ENCODE results near the gene SDK1. TPM values are rescaled to one million over a fixed set of nuclear protein-coding genes. Genes with fewer than 3 reads are reported as not detected.

Gene SDK1
- total RNA-seq, 4 donors from 2014 or later: 7.5 to 35.0 (median 10.2) TPM

DNA sequence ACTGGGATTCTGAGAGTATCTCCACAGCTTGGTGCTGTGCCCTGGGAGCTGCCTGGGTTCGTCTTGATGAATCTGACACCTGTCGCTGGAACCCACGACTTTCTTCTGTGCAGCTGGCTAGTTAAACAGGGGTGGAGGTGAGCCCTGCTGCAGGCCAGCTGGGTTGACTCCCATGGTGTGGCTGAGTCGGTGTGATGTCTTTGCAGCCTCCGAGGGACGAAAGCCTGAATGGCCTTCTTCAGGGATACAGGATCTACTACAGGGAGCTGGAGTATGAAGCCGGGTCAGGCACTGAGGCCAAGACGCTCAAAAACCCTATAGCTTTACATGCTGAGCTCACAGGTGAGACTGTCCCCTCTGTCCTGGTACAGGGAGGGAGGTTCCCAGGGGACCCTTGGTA is 873.0 kb downstream of the SDK1 start:
- TF ChIP-seq, protein P1, sequence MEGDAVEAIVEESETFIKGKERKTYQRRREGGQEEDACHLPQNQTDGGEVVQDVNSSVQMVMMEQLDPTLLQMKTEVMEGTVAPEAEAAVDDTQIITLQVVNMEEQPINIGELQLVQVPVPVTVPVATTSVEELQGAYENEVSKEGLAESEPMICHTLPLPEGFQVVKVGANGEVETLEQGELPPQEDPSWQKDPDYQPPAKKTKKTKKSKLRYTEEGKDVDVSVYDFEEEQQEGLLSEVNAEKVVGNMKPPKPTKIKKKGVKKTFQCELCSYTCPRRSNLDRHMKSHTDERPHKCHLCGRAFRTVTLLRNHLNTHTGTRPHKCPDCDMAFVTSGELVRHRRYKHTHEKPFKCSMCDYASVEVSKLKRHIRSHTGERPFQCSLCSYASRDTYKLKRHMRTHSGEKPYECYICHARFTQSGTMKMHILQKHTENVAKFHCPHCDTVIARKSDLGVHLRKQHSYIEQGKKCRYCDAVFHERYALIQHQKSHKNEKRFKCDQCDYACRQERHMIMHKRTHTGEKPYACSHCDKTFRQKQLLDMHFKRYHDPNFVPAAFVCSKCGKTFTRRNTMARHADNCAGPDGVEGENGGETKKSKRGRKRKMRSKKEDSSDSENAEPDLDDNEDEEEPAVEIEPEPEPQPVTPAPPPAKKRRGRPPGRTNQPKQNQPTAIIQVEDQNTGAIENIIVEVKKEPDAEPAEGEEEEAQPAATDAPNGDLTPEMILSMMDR (IDR thresholded peaks at IDR 0.05; ENCODE audit: low read depth): no peak

DNA sequence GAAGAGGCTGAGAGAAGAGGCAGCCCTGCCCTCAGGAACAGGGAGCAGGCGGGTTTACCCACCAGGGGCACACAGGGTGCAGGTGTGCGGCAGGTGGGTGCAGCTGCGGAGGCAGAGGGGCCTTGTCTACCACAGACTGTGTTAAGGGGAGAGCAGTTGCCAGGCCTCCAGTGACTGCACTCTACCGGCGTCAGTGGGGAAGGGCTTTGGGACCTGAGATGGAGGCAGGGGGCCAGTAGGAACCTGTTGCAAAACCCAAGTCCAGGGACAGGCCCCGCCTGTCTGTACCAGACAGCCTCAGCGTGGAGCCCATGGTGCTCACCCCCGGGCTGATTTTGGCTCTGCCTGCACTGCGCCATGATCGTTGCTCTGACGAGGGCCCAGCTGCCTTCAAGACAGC is 873.4 kb downstream of the SDK1 start:
- TF ChIP-seq, protein P1 (IDR thresholded peaks at IDR 0.05; ENCODE audit: low read depth): no peak

DNA sequence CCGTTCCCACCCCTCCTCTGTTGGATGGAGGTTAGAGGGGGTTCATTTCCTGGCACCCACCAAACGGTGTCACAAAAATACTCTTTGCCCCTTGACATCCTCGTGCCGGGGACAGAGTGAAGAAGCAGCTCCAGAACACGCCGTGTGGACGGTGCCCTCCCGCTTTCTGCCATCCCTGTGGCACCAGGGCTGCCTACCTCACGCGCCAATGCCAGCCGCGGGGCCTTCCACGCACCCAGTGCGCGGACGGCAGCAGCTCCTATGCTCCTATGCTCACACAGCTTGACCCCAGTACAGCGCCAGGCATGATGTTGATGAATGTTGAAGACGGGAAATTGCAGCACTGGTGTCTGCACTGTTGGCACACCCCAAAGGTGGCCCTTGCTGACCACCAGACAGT is 873.8 kb downstream of the SDK1 start:
- TF ChIP-seq, protein P1 (IDR thresholded peaks at IDR 0.05; ENCODE audit: low read depth): no peak

DNA sequence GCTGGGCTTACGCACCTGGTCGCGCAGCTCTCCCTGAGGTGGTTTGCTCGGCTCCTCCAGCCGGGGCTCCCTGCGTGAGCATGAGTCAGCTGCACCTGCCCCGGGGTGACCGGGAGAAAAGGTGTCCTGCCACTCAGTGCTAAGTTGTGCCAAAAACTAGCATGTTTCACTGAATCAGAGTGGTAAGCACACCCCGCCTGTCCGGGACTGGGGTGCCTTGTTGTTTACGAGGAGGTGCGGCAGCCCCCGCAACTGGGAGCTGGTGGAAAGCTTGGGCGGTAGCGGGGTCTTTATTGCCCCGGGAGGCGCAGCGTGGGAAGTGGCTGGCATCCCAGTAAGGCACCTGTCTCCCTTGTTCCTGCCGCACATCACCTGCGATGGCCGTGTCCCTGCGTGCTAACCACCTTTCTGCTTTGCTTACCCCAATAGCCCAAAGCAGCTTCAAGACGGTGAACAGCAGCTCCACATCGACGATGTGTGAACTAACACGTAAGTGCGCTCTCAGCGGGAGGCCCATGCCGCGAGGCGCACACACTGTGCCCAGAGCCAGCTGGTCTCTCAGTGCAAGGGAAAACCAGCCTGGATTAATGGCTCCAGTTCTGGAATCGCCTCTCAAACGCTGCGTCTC is 874.4 kb downstream of the SDK1 start:
- TF ChIP-seq, protein P1 (IDR thresholded peaks at IDR 0.05; ENCODE audit: low read depth): no peak

DNA sequence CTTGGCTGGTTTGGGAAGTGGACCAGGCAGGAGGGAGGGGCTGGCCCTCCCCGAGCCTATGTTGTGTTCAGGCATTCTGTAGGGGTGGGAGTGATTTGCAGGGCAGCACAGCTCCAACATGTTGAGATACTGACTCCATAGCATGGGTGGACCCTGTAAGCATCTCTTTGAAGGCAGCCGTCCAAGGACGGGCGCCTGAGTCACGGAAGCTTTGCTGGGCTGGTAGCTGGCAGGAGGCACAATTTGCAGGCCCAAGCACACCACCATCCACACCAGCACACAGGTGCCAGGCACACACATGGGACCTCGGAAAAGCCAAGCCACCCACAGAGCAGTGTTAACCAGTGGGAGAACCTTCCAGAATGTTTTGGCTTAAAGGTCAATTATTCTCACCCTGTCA is 875.9 kb downstream of the SDK1 start:
- TF ChIP-seq, protein P1 (IDR thresholded peaks at IDR 0.05; ENCODE audit: low read depth): no peak

DNA sequence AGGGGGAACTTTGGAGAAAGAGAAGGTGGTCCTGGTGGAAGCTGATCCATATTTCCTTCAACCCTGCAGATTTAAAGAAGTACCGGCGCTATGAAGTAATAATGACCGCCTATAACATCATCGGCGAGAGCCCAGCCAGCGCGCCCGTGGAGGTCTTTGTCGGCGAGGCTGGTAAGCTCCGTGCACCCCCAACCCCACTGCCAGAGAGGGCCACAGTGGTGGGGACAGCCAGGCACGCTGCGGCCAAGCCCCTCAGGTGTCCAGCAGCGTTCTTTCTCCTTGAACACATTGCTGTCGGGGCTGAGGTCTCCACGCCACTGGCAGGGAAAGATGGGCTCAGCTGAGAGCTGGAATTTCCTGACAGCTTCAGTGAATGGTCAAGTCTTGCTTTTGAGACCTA is 877.4 kb downstream of the SDK1 start:
- TF ChIP-seq, protein P1 (IDR thresholded peaks at IDR 0.05; ENCODE audit: low read depth): no peak

DNA sequence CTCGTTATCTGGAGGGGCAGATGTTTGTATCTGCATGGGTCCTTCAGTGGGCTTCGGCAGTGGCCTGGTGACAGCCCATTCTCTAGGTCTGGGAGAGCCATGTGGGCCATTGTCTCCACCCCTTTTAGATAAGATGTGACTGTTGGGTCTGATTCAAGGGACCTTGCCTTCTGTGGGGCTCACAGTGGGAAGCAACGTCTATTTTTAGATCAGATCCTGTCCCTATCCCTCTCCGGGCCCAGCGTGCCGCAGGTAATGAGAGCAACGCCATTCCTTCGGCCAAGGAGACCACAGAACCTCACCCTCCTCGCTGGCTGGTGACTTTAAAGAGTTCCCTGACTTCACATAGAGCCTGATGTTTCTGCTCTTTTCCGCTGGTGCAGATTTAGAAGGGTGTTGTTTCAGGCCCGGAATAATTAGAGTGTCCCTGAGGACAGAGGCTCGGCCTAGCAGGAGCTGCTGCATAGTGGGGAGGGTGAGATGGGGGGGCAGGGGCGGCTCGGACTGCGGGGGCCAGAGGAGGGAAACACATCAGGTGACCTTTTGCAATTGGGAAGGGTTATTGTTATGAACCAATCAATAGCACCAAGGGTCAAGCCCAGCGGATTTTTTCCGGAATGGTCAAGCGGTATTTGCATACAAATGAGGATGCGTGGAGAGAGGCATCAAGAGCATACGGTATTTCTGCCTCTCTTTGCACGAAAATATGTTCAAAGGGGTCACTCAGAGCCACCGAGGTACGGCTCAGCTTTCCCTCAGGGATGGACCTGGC is 878.0 kb downstream of the SDK1 start:
- TF ChIP-seq, protein P1 (IDR thresholded peaks at IDR 0.05; ENCODE audit: low read depth): no peak
